ENCODE measurements around the gene RPL38.

Gene RPL38

GRCh38 chr17:74213861-74214391 is 10.4 kb downstream of the RPL38 start:
- no peak for TF ChIP-seq CTCF (IDR thresholded peaks at IDR 0.05; ENCODE audit: insufficient read depth, low read depth, low read length, missing control alignments)
- peak overlapping the region; percentile 50 for H3K4me3 ChIP-seq (ENCODE audit: low read depth, low read length)
- no peak for DNase-seq (ENCODE audit: low read depth)

DNA sequence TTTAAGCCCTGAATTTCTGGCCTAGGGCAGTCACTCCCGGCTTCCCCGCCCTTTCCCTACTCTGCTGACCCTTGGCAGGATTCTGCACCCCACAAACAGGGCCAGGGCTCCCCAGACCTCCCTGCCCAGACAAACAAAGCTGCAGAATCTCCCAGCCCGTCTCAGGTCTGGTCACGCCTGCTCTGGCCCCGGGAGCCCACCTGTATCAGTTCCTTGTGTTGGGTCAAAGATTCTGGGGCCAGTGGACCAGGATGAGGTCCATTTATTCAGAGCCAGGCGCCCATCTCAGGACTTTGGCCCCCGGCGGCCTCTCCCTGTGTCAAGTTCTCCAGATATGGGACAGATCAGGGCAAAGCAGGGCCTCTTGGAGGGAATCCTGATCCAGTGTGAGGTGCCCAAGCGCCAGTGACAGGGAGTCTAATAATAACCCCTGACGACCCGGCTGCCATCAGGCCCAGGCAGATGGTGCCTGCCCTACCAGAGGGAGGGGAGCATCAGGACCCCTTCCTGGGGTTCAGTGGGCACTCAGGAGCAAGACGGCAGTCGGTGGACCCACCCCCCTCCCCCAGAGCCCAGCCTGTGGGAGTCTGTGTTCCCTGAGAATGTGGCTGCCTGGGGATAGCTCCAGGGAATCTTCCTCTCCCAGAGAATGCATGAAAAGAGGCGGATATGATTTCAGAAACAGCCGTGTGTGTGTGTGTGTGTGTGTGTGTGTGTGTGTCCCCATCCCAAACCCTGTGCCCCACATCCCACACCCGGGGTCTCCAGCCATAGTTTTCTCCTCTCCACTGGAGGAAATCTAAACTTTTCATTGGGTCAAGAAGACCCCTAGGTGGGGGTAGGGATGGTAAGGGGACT is 11.2 kb downstream of the RPL38 start:
- H3K4me3 ChIP-seq (ENCODE audit: low read depth, low read length): 0 out of 2 replicates have a peak overlapping the region, but pooled peaks have one; percentile 6
- no peak for DNase-seq (ENCODE audit: low read depth)
- TF ChIP-seq CTCF (IDR thresholded peaks at IDR 0.05; ENCODE audit: insufficient read depth, low read depth, low read length, missing control alignments): no peak

GRCh38 chr17:74215342-74215727 is 11.9 kb downstream of the RPL38 start:
- no peak overlapping the region for H3K4me3 ChIP-seq (ENCODE audit: low read depth, low read length)
- TF ChIP-seq CTCF (IDR thresholded peaks at IDR 0.05; ENCODE audit: insufficient read depth, low read depth, low read length, missing control alignments): no peak
- DNase-seq (ENCODE audit: low read depth): no peak

- no peak for TF ChIP-seq CTCF (IDR thresholded peaks at IDR 0.05; ENCODE audit: insufficient read depth, low read depth, low read length, missing control alignments)
- no peak overlapping the region for H3K4me3 ChIP-seq (ENCODE audit: low read depth, low read length)
- no peak for DNase-seq (ENCODE audit: low read depth)
Measured at GRCh38 chr17:74216505-74216904, 13.0 kb downstream of the RPL38 start.

GRCh38 chr17:74217037-74217730 is 13.7 kb downstream of the RPL38 start:
- no peak for TF ChIP-seq CTCF (IDR thresholded peaks at IDR 0.05; ENCODE audit: insufficient read depth, low read depth, low read length, missing control alignments)
- no peak for DNase-seq (ENCODE audit: low read depth)
- H3K4me3 ChIP-seq (ENCODE audit: low read depth, low read length): no peak overlapping the region

DNA sequence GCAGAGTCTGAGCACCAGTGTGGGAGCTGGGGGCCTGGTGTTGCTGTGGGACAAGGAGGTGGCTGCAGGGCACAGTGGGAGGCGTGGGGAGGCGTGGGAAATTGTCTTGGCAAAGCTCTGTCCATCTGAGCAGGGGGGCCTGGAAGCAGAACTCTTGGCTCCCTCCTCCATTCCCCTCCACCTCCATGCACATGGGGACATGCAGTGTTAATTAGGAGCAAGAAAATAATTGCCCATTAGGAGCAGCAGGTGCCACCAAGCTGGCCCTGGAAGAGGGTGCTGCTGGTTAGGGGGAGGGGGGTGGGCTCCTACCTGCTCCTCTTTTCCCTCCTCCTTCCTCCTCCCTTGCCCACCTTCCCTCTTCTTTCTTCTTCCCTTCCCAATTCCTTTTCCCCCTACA is 14.4 kb downstream of the RPL38 start:
- DNase-seq (ENCODE audit: low read depth): no peak
- TF ChIP-seq CTCF (IDR thresholded peaks at IDR 0.05; ENCODE audit: insufficient read depth, low read depth, low read length, missing control alignments): no peak
- H3K4me3 ChIP-seq (ENCODE audit: low read depth, low read length): no peak overlapping the region
